Fibroblast of peridontal ligament (primary cell): ENCODE data around the gene MRPS14.

Experiments
- DNase-seq: peaks from one replicate; pipeline ENCODE4 v3.0.0-alpha.2; 2010; ENCODE audit errors: extremely low read depth

The MRPS14 gene

GRCh38 chr1:174984952-174985351 lies 38.3 kb downstream of the MRPS14 start:
- no peak for DNase-seq

- DNase-seq: peak; percentile 76
Measured at GRCh38 chr1:174982971-174983689, 40.1 kb downstream of the MRPS14 start.

GRCh38 chr1:174976436-174977108 lies 46.7 kb downstream of the MRPS14 start:
- DNase-seq: peak; percentile 54

- no peak for DNase-seq
Measured at GRCh38 chr1:174975764-174976163, 47.5 kb downstream of the MRPS14 start.

- no peak for DNase-seq
Measured at GRCh38 chr1:174974711-174975119, 48.5 kb downstream of the MRPS14 start.

GRCh38 chr1:174971902-174972301 lies 51.3 kb downstream of the MRPS14 start:
- no peak for DNase-seq

GRCh38 chr1:174971466-174971865 lies 51.8 kb downstream of the MRPS14 start:
- DNase-seq: no peak

- no peak for DNase-seq
Measured at GRCh38 chr1:174969977-174970376, 53.2 kb downstream of the MRPS14 start.

GRCh38 chr1:174968750-174969244 lies 54.4 kb downstream of the MRPS14 start:
- peak; percentile 62 for DNase-seq

- DNase-seq: no peak
Measured at GRCh38 chr1:174967845-174968705, 55.1 kb downstream of the MRPS14 start.

GRCh38 chr1:174966008-174966572 lies 57.1 kb downstream of the MRPS14 start:
- no peak for DNase-seq

- no peak for DNase-seq
Measured at GRCh38 chr1:174965362-174966007, 57.7 kb downstream of the MRPS14 start.

GRCh38 chr1:174964972-174965361 lies 58.3 kb downstream of the MRPS14 start:
- DNase-seq: peak; percentile 35

GRCh38 chr1:174964261-174964971 lies 58.8 kb downstream of the MRPS14 start:
- no peak for DNase-seq

GRCh38 chr1:174963529-174964125 lies 59.6 kb downstream of the MRPS14 start:
- DNase-seq: no peak
